Measurements from ENCODE around the gene SESN3.
"Not testable (repeated sequence)": the region's sequence is repeated elsewhere in the genome, so short reads cannot be mapped to it uniquely, and the experiment has no call there.

Gene SESN3

GRCh38 chr11:95149651-95150364 is 81.2 kb downstream of the SESN3 start:
- no peak for DNase-seq

GRCh38 chr11:95148938-95149337 is 82.1 kb downstream of the SESN3 start:
- DNase-seq, result no peak

GRCh38 chr11:95148406-95148805 is 82.6 kb downstream of the SESN3 start:
- DNase-seq, result no peak

GRCh38 chr11:95147364-95147905 is 83.6 kb downstream of the SESN3 start:
- peak; percentile 49 for DNase-seq

GRCh38 chr11:95145430-95146060 is 85.5 kb downstream of the SESN3 start:
- DNase-seq, result no peak

GRCh38 chr11:95144313-95145235 is 86.4 kb downstream of the SESN3 start:
- DNase-seq, result no peak

GRCh38 chr11:95143106-95143681 is 87.8 kb downstream of the SESN3 start:
- DNase-seq, result no peak

- DNase-seq, result no peak
Measured at GRCh38 chr11:95142431-95142830, 88.6 kb downstream of the SESN3 start.

GRCh38 chr11:95140397-95141033 is 90.5 kb downstream of the SESN3 start:
- DNase-seq, result no peak

- DNase-seq, result no peak
Measured at GRCh38 chr11:95138448-95138847, 92.6 kb downstream of the SESN3 start.

GRCh38 chr11:95137299-95137698 is 93.7 kb downstream of the SESN3 start:
- no peak for DNase-seq

- DNase-seq, result not testable (repeated sequence)
Measured at GRCh38 chr11:95136747-95137146, 94.3 kb downstream of the SESN3 start.

- DNase-seq, result no peak
Measured at GRCh38 chr11:95135880-95136279, 95.1 kb downstream of the SESN3 start.

GRCh38 chr11:95135155-95135554 is 95.8 kb downstream of the SESN3 start:
- no peak for DNase-seq

- no peak for DNase-seq
Measured at GRCh38 chr11:95134491-95134890, 96.5 kb downstream of the SESN3 start.

- DNase-seq, result no peak
Measured at GRCh38 chr11:95132956-95133355, 98.0 kb downstream of the SESN3 start.

- no peak for DNase-seq
Measured at GRCh38 chr11:95128602-95129001, 102.4 kb downstream of the SESN3 start.

GRCh38 chr11:95123556-95123955 is 107.4 kb downstream of the SESN3 start:
- DNase-seq, result no peak

- DNase-seq, result no peak
Measured at GRCh38 chr11:95121698-95122097, 109.3 kb downstream of the SESN3 start.

- no peak for DNase-seq
Measured at GRCh38 chr11:95119361-95120060, 111.5 kb downstream of the SESN3 start.

- DNase-seq, result no peak
Measured at GRCh38 chr11:95115597-95115996, 115.4 kb downstream of the SESN3 start.

All from CD4-positive, alpha-beta T cell treated with Interleukin-17A for 4 hours (primary cell).